SH-SY5Y (cell line): ENCODE data around the gene POPDC3.

Source experiments
- GATA2 ChIP-seq: IDR thresholded peaks from 2 replicates; pipeline ENCODE4 v1.6.1; 2011; ENCODE audit warnings: mild to moderate bottlenecking, low read depth, low read length
- GATA3 ChIP-seq: IDR thresholded peaks from 2 replicates; pipeline ENCODE4 v1.6.1; 2011; ENCODE audit warnings: low read depth, mild to moderate bottlenecking, low read length, moderate library complexity

The POPDC3 gene, protein sequence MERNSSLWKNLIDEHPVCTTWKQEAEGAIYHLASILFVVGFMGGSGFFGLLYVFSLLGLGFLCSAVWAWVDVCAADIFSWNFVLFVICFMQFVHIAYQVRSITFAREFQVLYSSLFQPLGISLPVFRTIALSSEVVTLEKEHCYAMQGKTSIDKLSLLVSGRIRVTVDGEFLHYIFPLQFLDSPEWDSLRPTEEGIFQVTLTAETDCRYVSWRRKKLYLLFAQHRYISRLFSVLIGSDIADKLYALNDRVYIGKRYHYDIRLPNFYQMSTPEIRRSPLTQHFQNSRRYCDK

DNA sequence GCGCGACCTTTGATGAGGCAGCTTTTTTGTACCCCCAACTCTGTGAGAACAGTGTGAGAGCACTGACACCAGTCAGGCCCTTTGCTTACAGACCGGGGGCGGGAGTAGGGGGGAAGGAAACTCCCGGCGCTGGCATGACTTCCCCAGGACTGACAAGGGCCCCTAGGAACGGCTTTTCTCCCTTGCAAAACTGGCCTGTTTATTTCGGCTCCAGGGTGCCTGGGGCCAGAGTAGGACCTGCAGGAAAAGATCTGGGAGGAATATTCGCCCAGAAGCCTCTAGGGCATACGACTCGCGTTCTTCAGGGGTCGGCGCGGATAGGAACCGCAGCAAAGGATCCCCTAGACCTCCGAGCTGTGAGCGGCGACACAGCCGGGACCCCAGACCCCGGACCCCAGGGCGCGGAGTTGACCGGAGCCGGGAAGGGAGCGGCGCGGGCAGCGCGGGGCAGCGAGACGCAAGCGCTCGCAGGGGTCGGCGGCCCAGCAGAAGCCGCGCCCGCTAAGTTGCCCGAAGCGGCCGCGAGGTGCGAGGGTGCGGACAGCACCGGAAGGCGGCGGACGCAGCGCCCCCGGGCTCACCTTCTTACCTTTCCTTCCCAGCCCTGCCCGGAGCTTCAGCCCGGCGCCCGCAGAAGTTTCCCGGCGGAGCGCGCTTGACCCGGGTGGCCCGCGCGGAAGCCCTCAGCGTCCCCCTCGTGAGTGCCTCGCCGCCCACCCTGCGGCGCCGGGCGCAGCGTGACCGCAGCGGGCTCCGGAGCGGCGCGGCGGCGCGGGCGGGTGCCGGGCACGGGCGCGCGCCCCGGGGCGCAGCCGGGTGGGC is at the start of gene POPDC3:
POPDC3 (minus strand) TSS at position 771 of the 822 bp plus-strand sequence. CDS start 18,105 bp downstream, outside the sequence.
- TF ChIP-seq GATA3: no peak
- TF ChIP-seq GATA2: no peak

DNA sequence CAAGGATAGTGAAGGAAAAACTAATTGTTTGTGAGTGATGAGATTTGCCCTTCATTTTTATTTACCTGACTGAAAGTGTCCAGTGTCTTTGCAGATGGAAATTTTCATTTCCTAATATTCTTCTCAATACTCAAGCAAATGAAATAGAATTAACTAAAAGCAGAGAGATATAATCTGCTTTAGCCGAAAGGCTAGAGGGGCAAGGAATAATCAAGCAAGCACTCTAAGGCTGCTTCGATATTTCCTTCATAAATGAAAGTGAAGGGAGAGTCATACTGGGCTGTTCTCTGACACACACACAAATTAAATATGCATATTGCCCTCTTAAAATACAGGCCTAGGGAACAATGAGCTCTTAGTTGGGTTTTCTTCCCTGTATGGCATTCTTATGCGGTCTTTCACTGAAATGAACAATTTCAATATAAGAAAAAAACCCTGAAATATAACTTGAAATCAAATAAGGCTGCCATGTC is 47.5 kb upstream of the POPDC3 start:
- TF ChIP-seq GATA2 (peak; percentile 44; the same call in 1 of the 2 replicates), GATA3 (no peak)

DNA sequence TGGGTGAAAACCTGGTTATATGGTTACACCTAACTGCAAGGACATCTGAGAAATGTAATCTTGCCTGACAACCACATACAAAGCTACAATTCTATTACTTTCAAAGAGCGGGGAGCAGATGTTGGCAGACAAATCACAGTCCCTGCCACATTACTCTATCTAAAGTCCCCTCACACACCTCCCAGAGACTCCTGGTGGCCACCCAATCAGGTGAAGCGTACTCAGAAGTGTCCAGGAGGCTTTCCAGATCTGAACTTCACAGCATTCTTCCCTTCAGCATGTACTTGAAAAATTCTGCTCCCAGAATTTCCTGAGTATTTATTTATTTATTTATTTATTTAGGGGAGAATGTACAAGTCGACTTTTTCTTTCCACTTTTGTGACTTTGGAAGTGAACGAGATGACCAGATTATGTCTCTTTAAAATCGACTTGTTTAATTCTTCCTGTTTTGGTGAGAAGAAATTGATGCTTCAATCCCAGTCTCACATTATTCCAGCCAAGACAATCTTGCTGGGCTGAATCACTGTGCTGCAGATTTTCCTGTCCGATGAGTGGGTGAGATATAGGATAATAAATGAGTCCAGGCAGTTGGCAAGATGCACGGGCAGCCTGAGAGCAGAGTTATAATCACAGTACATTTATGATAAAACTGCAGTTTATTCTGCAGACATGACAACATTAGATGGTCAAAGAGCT is 46.9 kb upstream of the POPDC3 start:
- peak; percentile 88 for TF ChIP-seq GATA2
- TF ChIP-seq GATA3: peak; percentile 83

DNA sequence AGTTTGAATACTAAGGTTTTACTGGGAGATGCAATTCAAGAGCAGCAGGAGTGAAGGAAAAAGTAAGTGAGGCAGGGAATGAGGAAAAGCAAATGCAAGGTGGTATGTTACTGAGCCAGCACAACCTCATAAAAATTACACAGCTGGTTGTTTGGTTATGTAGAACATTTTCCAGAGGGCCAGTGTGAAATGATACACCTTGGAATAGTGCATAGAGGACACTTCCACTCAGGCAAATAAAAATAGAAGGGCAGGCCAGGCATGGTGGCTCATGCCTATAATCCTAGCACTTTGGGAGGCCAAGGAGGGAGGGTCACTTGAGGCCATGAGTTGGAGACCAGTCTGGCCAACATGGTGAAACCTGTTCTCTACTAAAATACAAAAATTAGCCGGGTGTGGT is 43.4 kb upstream of the POPDC3 start:
- TF ChIP-seq GATA2: no peak
- TF ChIP-seq GATA3: no peak

DNA sequence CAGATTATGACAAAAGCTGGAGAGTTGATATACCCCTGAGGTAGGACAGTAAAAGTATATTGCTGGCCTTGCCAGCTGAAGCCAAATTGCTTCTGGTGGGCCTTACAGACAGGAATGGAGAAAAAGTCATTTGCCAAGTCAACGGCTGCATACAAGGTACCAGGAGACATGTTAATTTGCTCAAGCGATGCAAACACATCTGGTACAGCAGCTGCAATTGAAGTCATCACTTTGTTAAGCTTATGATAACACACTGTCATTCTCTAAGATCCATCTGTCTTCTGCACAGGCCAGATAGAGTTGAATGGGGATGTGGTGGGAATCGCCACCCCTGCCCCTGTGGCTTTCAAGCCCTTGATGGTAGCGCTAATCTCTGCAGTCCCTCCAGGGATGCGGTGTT is 40.4 kb upstream of the POPDC3 start:
- TF ChIP-seq GATA2 (no peak), GATA3 (no peak)

DNA sequence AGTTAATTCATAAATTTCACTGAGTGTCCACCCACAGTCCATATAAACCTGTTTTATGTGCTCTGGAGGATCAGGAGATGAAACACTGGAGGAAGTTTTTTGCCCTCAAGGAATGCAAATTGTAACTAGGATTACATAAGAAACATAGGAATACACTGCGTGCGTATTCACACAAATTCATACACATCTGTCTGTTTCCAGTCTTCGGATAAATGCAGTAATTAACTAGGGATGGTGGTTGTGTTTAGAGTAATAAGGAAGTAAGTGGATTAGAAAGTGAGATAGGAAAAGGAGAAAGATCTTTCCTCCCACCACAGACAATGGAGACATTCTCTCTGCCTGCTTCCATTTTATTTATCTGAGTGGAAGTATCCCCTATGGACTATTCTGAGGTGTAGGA is 35.7 kb upstream of the POPDC3 start:
- TF ChIP-seq GATA3 (no peak), GATA2 (no peak)

DNA sequence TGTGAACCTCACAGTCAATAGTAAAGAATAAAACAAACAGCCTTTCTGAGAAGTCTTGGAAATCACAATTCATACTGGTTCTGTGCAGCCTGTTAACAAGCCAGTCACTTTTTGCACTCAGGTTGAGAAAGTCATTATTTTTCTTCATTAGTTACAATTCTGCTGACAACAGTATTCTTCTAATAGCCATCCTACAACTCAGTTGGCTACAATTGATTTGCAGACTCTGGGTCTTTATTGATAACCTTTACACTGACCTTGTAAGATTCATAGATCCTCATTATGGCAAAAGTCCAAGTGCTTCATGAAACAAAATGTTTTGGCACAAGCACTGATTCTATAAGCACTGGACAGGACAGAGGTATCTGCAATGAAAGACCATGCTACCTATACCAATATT is 34.9 kb upstream of the POPDC3 start:
- no peak for TF ChIP-seq GATA2
- TF ChIP-seq GATA3: no peak

DNA sequence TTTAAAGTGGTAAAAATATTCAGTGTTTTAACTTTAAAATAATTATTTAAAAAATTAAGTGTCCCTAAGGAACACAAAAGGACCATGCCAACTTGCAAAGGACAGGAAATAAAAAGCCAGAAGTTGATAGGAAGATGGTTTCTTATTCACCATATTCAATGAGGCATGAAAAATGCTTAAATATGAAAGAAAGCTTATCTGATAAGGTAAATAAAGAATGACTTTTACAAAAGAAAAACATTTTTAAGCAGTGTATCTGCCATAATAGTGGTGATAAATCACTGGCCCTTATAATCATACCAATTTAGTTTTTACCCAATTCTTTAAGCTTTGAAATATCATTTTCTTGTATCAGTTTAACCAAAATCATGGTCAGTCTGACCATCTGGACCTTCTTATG is 33.5 kb upstream of the POPDC3 start:
- TF ChIP-seq GATA3: no peak
- TF ChIP-seq GATA2: no peak

DNA sequence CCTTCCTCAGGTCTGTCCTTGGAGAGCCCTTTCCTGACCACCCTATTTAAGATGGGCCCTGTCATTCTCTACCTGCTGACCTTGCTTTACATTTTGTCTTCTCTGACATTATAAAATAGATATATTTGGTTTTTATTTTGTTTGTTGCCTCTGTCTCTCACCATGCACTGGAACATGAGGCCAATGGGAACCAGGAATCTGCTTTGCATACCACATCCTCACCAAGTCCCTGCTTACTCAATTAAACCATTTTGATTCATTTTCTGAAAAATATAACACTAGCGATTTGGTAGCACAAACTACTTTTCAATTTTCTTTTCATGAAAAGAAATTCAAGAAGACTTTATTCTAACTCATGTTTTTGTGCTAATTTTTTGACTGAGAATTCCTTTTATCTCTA is 32.8 kb upstream of the POPDC3 start:
- no peak for TF ChIP-seq GATA2
- TF ChIP-seq GATA3: no peak

DNA sequence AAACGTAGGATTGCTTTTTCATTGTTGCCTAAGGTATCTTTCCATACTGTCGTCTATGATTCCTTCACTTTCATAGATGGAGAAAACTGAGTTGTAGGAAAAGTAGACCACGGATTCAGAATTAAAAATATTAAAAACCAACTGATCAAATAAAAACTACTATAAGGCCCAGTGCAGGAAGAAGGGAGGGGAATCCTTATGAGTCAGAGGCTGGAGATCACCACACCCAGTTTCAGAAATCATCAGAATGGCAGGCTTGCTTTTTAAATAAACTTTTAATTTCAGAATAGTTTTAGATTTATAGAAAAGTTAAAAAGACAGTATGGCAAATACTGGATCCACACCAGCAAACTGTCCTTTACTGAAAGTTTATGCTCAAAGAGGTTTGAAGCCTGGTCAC is 32.0 kb upstream of the POPDC3 start:
- TF ChIP-seq GATA3: no peak
- no peak for TF ChIP-seq GATA2

DNA sequence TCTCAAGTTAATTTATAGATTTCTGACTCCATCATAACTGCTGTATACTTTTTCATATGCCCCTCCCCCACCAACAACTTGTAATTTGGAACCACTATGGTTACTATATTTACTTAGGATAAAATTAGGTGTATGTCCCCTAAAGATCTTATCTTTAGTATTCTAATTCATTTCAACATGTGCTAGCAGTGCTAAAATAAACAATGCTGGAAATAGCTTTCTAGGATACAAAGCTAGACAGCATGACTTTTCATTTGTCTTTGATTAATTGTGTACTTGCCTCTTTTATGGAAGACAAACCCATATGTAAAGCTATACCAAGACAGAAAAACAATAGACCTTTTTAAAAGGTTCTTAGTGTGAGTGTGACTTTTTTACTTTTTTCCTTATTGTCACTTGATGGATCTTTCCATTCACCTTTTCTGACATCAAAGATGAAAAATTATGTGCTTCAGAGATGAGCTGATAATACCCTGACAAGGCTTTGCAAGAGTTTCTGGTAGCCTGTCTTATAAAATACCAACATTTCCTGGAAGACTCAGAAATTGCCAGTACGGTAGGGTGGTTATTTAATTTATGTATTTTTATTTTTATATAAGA is 31.2 kb upstream of the POPDC3 start:
- no peak for TF ChIP-seq GATA2
- TF ChIP-seq GATA3: peak; percentile 22; the same call in 1 of the 2 replicates

DNA sequence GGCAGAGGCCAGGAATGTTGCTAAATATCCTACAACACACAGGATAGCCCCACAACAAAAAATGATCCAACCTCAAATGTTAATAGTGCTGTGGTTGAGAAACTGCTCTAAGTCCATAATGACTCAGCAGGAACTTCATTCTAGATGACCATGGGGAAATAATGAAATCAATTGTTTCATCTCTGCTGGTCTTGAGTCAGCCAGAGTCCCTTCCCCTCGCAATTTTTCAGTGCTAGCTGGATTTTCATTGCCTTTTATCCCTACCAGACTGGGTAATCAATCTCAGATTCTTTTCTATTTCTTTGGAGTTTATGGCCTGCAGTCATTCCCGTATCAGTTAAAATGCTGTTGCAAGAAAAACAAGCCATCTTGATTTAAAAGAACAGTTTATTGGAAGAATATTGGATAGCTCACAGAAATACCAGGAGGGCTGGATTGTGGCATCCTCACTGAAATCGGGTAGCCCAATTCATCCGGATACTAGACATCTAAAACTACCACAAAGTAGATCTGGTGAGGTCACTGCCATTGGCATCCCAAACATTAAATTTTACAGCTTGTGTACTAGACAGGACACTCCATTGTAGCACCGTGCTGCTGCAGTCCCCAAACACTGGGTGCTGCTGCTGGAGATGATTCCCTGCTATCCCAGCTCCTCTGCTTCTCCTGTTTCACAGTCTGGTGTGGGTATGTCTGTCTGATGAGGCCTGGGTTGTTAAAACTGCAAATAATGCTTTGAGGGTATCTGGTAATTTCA is 30.3 kb upstream of the POPDC3 start:
- TF ChIP-seq GATA3 (no peak), GATA2 (no peak)
